CD4-positive, alpha-beta T cell (primary cell): ENCODE results near the gene NTM. TPM values are rescaled to one million over a fixed set of nuclear protein-coding genes. Genes with fewer than 3 reads are reported as not detected.

ENCODE experiments used
- ATAC-seq: fragments of 200-7000 bp; cut with Tn5 transposase; one replicate; pipeline ENCODE4 v1.10.0; 2022; ENCODE audit warnings: mild to moderate bottlenecking; ENCODE audit not compliant: poor library complexity
- CTCF ChIA-PET: fragments of 350-600 bp; sonication (Branson Sonifier 250); formaldehyde crosslinking; loops from one replicate; lab custom pipeline; 2021; ENCODE audit warnings: antibody characterized with exemption, inconsistent platforms; lab: Charles Lee
- POLR2A ChIA-PET: fragments of 350-600 bp; sonication (Branson Sonifier 250); formaldehyde crosslinking; loops from one replicate; lab custom pipeline; 2021; ENCODE audit warnings: antibody characterized with exemption, inconsistent platforms; lab: Charles Lee
- DNase-seq, 14 experiments: peaks; one replicate each; pipeline ENCODE4 v3.0.0-alpha.2; 2013 to 2020; ENCODE audit warnings: mixed read lengths in 2 of 14
- H3K27ac ChIP-seq, 2 donors: one replicate each; pipeline versions ENCODE4 v1.5.1 to v1.7.0; 2013; ENCODE audit warnings: low read length in 2 of 2, low read depth in 1 of 2, mild to moderate bottlenecking in 1 of 2
- H3K27me3 ChIP-seq, 2 experiments: 1 replicate in 1 of 2; 2 replicates in 1 of 2; pipeline versions ENCODE4 v1.6.1 to v1.7.0; 2013; ENCODE audit warnings: low read length in 2 of 2, control low read depth in 1 of 2, mild to moderate bottlenecking in 1 of 2, moderate library complexity in 1 of 2; ENCODE audit not compliant: insufficient read depth in 2 of 2, control insufficient read depth in 1 of 2
- H3K36me3 ChIP-seq: one replicate; pipeline ENCODE4 v1.6.1; 2013; ENCODE audit warnings: low read length, control low read depth; ENCODE audit not compliant: insufficient read depth
- H3K4me1 ChIP-seq: one replicate; pipeline ENCODE4 v1.6.1; 2013; ENCODE audit warnings: low read length, control low read depth; ENCODE audit not compliant: insufficient read depth
- H3K4me3 ChIP-seq: one replicate; pipeline ENCODE4 v1.5.1; 2013; ENCODE audit warnings: mild to moderate bottlenecking, low read length, moderate library complexity
- H3K9me3 ChIP-seq, 2 experiments: 1 replicate in 1 of 2; 2 replicates in 1 of 2; pipeline versions ENCODE4 v1.6.1 to v1.7.0; 2013; ENCODE audit warnings: low read length in 2 of 2, mild to moderate bottlenecking in 2 of 2, control low read depth in 1 of 2, moderate library complexity in 1 of 2; ENCODE audit not compliant: control insufficient read depth in 1 of 2, insufficient read depth in 1 of 2
- H3K27ac Mint-ChIP-seq: one replicate; pipeline ENCODE4 v1.8.0; 2020; ENCODE audit warnings: mixed read lengths
- H3K27me3 Mint-ChIP-seq: one replicate; pipeline ENCODE4 v1.8.0; 2021; ENCODE audit warnings: mixed read lengths
- H3K36me3 Mint-ChIP-seq: one replicate; pipeline ENCODE4 v1.8.0; 2021; ENCODE audit warnings: low read depth, mixed read lengths
- H3K4me1 Mint-ChIP-seq: one replicate; pipeline ENCODE4 v1.8.0; 2021; ENCODE audit warnings: low read depth, mixed read lengths
- H3K4me3 Mint-ChIP-seq: one replicate; pipeline ENCODE4 v1.8.0; 2020; ENCODE audit warnings: mild to moderate bottlenecking, mixed read lengths
- H3K9me3 Mint-ChIP-seq: one replicate; pipeline ENCODE4 v1.8.0; 2020; ENCODE audit warnings: mixed read lengths
- CTCF ChIP-seq: fragments of 200-600 bp; IDR thresholded peaks from one replicate; pipeline ENCODE4 v1.8.0; 2022; ENCODE audit warnings: antibody characterized with exemption, mild to moderate bottlenecking
- intact Hi-C, 2 experiments: fragments of 100-400 bp; cut with DNase I in 1 of 2; cut with micrococcal nuclease in 1 of 2; formaldehyde crosslinking; loops; one replicate each; pipeline versions ENCODE4 v1.15.1 to v1.9.0; 2023 to 2025; cut with DNase I, micrococcal nuclease
- total RNA-seq, 174 experiments: library from RNA in 2 of 174; stranded (reverse) in 2 of 174; gene quantifications; one replicate each; pipeline ENCODE4 v1.2.3 and lab custom pipeline; 2021 to 2026

The NTM gene
- total RNA-seq, 2 experiments from 2014 or later = not detected

GRCh38 chr11:131904756-131905155, 534.3 kb downstream of the NTM start:
- Histone ChIP-seq H3K36me3 (no peaks in the 10 kb centered on the region), H3K4me3 (no peak overlapping the region), H3K27me3 (peaks cover 5 to 13% of the 10 kb centered on the region in 2 experiments), H3K27ac (no peak overlapping the region), H3K4me1 (no peaks in the 10 kb centered on the region), H3K9me3 (peaks cover 0 to 3% of the 10 kb centered on the region in 2 experiments)
- no peak for TF ChIP-seq CTCF
- intact Hi-C loops = no loop called here
- H3K36me3 Mint-ChIP-seq = no peaks in the 10 kb centered on the region
- no peaks in the 10 kb centered on the region for H3K4me1 Mint-ChIP-seq
- ATAC-seq (no peak), DNase-seq (no peak)
- H3K27me3 Mint-ChIP-seq = peaks cover 20% of the 10 kb centered on the region
- H3K27ac Mint-ChIP-seq = no peak overlapping the region
- CTCF ChIA-PET = no interaction called here
- POLR2A ChIA-PET = no interaction called here
- H3K4me3 Mint-ChIP-seq = no peak overlapping the region
- H3K9me3 Mint-ChIP-seq = no peaks in the 10 kb centered on the region

DNA sequence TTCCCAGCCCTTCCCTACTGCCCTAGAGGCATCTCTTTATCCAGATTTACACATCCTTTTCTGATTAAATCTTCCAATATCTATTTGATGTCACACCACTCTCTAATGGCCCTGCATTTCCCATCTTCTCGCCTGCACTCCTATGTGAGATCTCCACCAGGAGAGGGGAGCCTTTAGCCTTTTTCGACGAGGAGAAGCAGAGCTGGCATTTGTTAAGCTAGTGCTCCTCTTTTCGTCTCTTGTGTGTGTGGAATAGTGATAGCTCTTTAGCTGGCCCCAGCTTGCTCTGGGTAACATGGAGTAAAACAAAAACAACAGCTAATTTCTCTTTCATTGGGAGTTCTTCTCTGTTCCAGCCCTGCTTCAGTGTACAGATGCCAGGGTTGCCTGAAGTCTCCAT, 536.5 kb downstream of the NTM start:
- ATAC-seq (no peak), DNase-seq (no peak)
- no peaks in the 10 kb centered on the region for H3K4me1 Mint-ChIP-seq
- CTCF ChIA-PET = no interaction called here
- intact Hi-C loops = no loop called here
- no peak for TF ChIP-seq CTCF
- H3K4me1 ChIP-seq = no peaks in the 10 kb centered on the region
- H3K9me3 Mint-ChIP-seq = no peaks in the 10 kb centered on the region
- H3K4me3 ChIP-seq = no peak overlapping the region
- H3K36me3 Mint-ChIP-seq = no peaks in the 10 kb centered on the region
- H3K4me3 Mint-ChIP-seq = no peak overlapping the region
- peaks cover 12 to 15% of the 10 kb centered on the region in 2 experiments for H3K27me3 ChIP-seq
- no peak overlapping the region for H3K27ac ChIP-seq
- no peak overlapping the region for H3K27ac Mint-ChIP-seq
- peaks cover 0 to 15% of the 10 kb centered on the region in 2 experiments for H3K9me3 ChIP-seq
- no peaks in the 10 kb centered on the region for H3K36me3 ChIP-seq
- POLR2A ChIA-PET = no interaction called here
- H3K27me3 Mint-ChIP-seq = peaks cover 30% of the 10 kb centered on the region

DNA sequence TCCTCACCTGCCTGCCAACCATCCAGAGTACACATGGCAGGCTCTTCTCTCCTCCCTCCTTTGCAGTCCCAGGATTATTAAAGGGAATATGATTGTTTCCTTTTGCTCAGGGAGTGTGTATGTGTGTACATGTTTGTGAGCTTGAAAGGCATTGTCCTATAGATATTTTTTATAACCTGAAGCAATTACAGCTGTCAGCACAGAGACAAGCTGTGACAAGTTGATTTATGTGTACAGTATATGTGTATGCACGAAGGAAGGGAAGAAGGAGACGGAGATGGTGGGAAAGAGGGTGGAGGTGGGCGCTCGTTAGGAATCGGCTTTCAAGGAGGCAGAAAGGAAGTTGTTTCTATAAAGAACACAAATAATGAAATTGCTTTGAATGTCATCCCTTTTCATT, 537.0 kb downstream of the NTM start:
- H3K27ac Mint-ChIP-seq = no peak overlapping the region
- POLR2A ChIA-PET = no interaction called here
- intact Hi-C loops = no loop called here
- CTCF ChIA-PET = no interaction called here
- Histone ChIP-seq H3K27ac (no peak overlapping the region), H3K36me3 (no peaks in the 10 kb centered on the region), H3K4me3 (no peak overlapping the region), H3K9me3 (peaks cover 0 to 16% of the 10 kb centered on the region in 2 experiments), H3K4me1 (no peaks in the 10 kb centered on the region), H3K27me3 (peaks cover 12 to 15% of the 10 kb centered on the region in 2 experiments)
- no peak for TF ChIP-seq CTCF
- no peaks in the 10 kb centered on the region for H3K4me1 Mint-ChIP-seq
- ATAC-seq (no peak), DNase-seq (no peak)
- H3K9me3 Mint-ChIP-seq = no peaks in the 10 kb centered on the region
- no peak overlapping the region for H3K4me3 Mint-ChIP-seq
- peaks cover 34% of the 10 kb centered on the region for H3K27me3 Mint-ChIP-seq
- H3K36me3 Mint-ChIP-seq = no peaks in the 10 kb centered on the region
